SW 1271 (cell line): ENCODE results near the gene CCL24.
"Not testable (repeated sequence)": the region's sequence is repeated elsewhere in the genome, so short reads cannot be mapped to it uniquely, and the experiment has no call there.

Experiments
- DNase-seq, 2 experiments: peaks; one replicate each; lab custom pipeline; 2025; lab: John Stamatoyannopoulos, UW

CCL24 gene

DNA sequence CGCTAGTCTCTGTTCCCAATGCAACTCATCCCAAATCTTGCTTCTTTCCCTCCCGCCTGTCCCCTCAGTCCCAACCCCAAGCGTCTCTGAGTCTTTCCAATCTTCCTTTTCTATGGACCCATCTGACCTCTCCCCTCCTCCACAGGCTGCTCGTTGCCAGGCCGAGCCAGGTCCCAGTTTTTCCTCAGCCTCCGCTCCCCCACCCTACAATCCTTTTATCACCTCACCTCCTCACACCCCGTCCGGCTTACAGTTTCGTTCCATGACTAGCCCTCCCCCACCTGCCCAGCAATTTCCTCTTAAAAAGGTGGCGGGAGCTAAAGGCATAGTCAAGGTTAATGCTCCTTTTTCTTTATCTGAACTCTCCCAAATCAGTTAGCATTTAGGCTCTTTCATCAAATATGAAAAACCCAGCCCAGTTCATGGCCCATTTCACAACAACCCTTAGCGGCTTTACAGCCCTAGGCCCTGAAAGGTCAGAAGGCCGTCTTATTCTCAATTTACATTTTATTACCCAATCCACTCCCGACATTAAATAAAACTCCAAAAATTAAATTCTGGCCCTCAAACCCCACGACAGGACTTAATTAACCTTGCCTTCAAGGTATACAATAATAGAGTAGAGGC is 32.8 kb downstream of the CCL24 start:
- not testable (repeated sequence) for DNase-seq

DNA sequence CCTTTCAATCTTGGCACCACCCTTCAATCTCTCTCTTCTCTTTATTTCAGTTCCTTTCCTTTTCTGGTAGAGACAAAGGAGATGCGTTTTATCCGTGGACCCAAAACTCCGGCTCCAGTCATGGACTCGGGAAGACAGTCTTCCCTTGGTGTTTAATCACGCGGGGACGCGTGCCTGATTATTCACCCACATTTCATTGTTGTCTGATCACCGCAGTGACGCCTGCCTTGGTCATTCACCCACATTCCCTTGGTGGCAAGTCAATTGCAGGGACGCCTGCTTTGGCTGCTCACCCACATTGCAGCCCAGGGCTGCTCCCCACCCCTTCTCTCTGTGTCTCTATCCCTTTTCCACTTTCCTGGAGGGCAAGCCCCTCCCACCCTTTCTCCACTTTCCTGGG is 34.1 kb downstream of the CCL24 start:
- not testable (repeated sequence) for DNase-seq

GRCh38 chr7:75779035-75779434 is 34.6 kb downstream of the CCL24 start:
- DNase-seq, result not testable (repeated sequence)

GRCh38 chr7:75776295-75776971 is 37.2 kb downstream of the CCL24 start:
- DNase-seq, result peak in 1 of 2 experiments; percentile 21

DNA sequence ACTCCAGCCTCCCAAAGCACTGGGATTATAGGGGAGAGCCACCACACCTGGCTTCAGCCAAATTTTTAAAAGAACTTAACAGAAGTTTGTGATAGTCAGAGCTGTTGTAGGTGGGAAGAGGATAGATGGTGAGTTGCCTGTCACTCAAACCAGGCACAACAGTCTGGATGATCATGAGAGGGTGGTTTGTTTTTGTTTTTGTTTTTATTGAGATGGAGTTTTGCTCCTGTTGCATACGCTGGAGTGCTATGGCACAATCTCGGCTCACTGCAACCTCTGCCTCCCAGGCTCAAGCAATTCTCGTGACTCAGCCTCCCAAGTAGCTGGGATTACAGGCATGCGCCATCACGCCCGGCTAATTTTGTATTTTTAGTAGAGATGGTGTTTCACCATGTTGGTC is 39.6 kb downstream of the CCL24 start:
- not testable (repeated sequence) for DNase-seq

DNA sequence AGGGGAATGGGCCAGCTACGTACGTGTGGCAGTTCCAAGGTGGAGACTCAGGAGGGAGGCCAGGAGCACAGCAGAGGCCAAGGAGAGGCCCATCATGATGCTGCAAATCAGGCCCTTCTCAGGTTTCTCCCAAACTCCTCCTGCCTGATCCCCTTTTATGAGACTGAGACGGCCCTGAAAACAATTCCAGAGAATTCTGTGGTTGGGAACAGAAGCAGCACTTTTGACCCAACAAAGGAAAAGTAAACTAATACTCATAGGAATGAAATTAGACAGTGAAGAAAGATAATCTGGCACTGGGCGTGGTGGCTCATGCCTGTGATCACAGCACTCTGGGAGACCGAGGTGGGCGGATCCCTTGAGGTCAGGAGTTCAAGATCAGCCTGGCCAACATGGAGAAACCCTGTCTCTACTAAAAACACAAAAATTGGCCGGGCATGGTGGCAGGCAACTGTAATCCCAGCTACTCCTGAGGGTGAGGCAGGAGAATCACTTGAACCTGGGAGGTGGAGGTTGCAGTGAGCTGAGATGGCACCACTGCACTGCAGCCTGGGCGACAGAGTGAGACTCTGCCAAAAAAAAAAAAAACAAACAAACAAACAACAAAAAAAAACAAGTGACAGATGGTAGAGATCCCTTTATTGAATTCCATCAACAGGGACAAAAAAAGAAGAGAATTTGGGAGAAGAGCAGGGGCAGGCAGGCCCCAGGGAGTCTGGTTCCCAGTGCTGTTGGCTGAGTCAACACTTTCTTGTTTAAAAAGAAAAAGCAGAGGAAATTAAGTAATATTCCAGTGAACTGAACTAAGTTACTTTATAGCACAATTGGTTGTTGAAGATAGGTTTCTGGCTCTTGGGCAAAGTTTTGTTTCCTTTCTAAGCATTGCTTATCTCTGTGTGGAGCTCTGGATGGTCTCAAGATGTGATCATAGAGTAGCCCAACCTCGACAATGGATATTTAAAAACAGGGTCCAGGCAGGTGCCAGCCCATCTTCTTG is 41.2 kb downstream of the CCL24 start, which contains the start of gene CCL26:
CCL26 (minus strand) TSS at position 131 of the 997 bp plus-strand sequence; CDS start at position 96, 35 bp downstream.
- peak in 1 of 2 experiments; percentile 6 for DNase-seq

GRCh38 chr7:75771224-75771623 is 42.4 kb downstream of the CCL24 start:
- DNase-seq, result no peak

GRCh38 chr7:75762350-75762917 is 51.2 kb downstream of the CCL24 start:
- peak in 1 of 2 experiments; percentile 81 for DNase-seq

DNA sequence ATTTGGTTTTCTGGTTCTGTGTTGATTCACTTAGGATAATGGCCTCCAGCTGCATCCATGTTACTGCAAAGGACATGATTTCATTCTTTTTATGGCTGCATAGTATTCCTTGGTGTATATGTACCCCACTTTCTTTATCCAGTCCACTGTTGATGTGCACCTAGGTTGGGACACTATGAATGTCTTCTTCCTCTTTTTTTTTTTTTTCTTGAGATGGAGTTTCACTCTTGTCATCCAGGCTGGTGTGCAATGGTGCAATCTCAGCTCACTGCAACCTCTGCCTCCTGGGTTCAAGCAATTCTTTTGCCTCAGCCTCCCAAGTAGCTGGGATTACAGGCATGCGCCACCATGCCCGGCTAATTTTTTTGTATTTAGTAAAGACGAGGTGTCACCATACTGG is 51.8 kb downstream of the CCL24 start:
- DNase-seq, result not testable (repeated sequence)
